K562 (cell line): ENCODE results near the gene PLIN5. TPM values are rescaled to one million over a fixed set of nuclear protein-coding genes. Genes with fewer than 3 reads are reported as not detected.
A peak's percentile ranks its signal among the peaks of the same experiment; 100 is the strongest.

Experiments used
- CHD1 ChIP-seq: fragments of 200-600 bp; sonication (generic); IDR thresholded peaks from one replicate; pipeline ENCODE4 v1.6.1; 2012; ENCODE audit warnings: mild to moderate bottlenecking, moderate library complexity, low read length, inconsistent platforms
- CREB1 ChIP-seq, 2 experiments: sonication (generic) in 1 of 2; formaldehyde crosslinking in 1 of 2; IDR thresholded peaks; 2 replicates each; pipeline versions ENCODE4 v1.6.1 to v1.8.0; 2012 to 2022; ENCODE audit warnings: inconsistent platforms in 1 of 2, mild to moderate bottlenecking in 1 of 2, missing genetic modification reagents in 1 of 2, moderate library complexity in 1 of 2
- CTCF ChIP-seq, 3 experiments: IDR thresholded peaks in 2 of 3; conservative IDR thresholded peaks in 1 of 3; 2 replicates each; pipeline ENCODE4 v1.5.1; 2011 to 2012; ENCODE audit warnings: low read length in 3 of 3, mild to moderate bottlenecking in 3 of 3, control low read depth in 2 of 3, improper control_type of control experiment in 1 of 3, inconsistent platforms in 1 of 3, low read depth in 1 of 3, mixed read lengths in 1 of 3, moderate library complexity in 1 of 3; ENCODE audit not compliant: insufficient read depth in 2 of 3
- E2F6 ChIP-seq, 2 experiments: IDR thresholded peaks; 2 replicates each; pipeline ENCODE4 v1.6.1; 2011; ENCODE audit warnings: borderline replicate concordance in 1 of 2, control low read depth in 1 of 2, low read depth in 1 of 2, low read length in 1 of 2, mild to moderate bottlenecking in 1 of 2, mixed read lengths in 1 of 2, moderate library complexity in 1 of 2; ENCODE audit not compliant: insufficient read depth in 1 of 2, insufficient read length in 1 of 2, poor library complexity in 1 of 2, severe bottlenecking in 1 of 2; ENCODE audit errors: extremely low read depth in 1 of 2
- ILK ChIP-seq: fragments of 450-650 bp; IDR thresholded peaks from 2 replicates; pipeline ENCODE4 v1.6.1; 2016; ENCODE audit warnings: missing genetic modification characterization, low read depth, mild to moderate bottlenecking, missing compliant biosample characterization, moderate library complexity, borderline replicate concordance
- KLF16 ChIP-seq: IDR thresholded peaks from 2 replicates; pipeline ENCODE4 v1.6.1; 2016; ENCODE audit warnings: antibody characterized with exemption
- RB1 ChIP-seq: fragments of 450-650 bp; IDR thresholded peaks from 2 replicates; pipeline ENCODE4 v1.6.1; 2017; ENCODE audit warnings: low read depth, mild to moderate bottlenecking
- SAFB2 ChIP-seq: fragments of 200-400 bp; formaldehyde crosslinking; IDR thresholded peaks from 2 replicates; pipeline ENCODE4 v1.6.1; 2018; ENCODE audit warnings: borderline replicate concordance, low read length, low read depth, moderate library complexity; ENCODE audit not compliant: severe bottlenecking
- SMAD3 ChIP-seq: fragments of 450-650 bp; formaldehyde crosslinking; conservative IDR thresholded peaks from 2 replicates; pipeline ENCODE4 v1.4.0; 2020; ENCODE audit warnings: mild to moderate bottlenecking
- TBP ChIP-seq: optimal IDR thresholded peaks from 2 replicates; pipeline ENCODE3; 2011; ENCODE audit warnings: low read depth, low read length, improper control_type of control experiment
- TCF7L2 ChIP-seq: fragments of 150-350 bp; IDR thresholded peaks from 2 replicates; pipeline ENCODE4 v1.6.1; 2016; ENCODE audit warnings: low read depth, mild to moderate bottlenecking, low read length, moderate library complexity
- THRAP3 ChIP-seq: fragments of 450-650 bp; IDR thresholded peaks from 2 replicates; pipeline ENCODE4 v1.6.1; 2016; ENCODE audit warnings: mild to moderate bottlenecking, inconsistent platforms, borderline replicate concordance
- TRIM25 ChIP-seq: fragments of 450-650 bp; IDR thresholded peaks from 2 replicates; pipeline ENCODE4 v1.7.0; 2016; ENCODE audit warnings: borderline replicate concordance
- TSHZ1 ChIP-seq: fragments of 250-450 bp; sonication (Bioruptor Pico); IDR thresholded peaks from 2 replicates; pipeline ENCODE4 v1.4.0; 2020; ENCODE audit warnings: mild to moderate bottlenecking, moderate library complexity
- ZEB2 ChIP-seq: fragments of 450-650 bp; IDR thresholded peaks from 2 replicates; pipeline ENCODE4 v1.6.1; 2016
- ZFP36 ChIP-seq: fragments of 150-350 bp; IDR thresholded peaks from 2 replicates; pipeline ENCODE4 v1.6.1; 2018; ENCODE audit warnings: low read length, low read depth; ENCODE audit not compliant: partially characterized antibody
- polyA plus RNA-seq, 8 experiments: library from polyadenylated mRNA; depleted of rRNA in 4 of 8; stranded (reverse) in 5 of 8; unstranded in 3 of 8; fragments of >200 nt; fragmentation: Nextera tagmentation in 2 of 8; fragmentation: Illumina TruSeq in 1 of 8; extraction: Ambion mirVana in 2 of 8; extraction: Trizol in 1 of 8; gene quantifications; 2 replicates each; pipeline versions ENCODE4 v1.2.1 to v1.2.3, GENCODE V29; 2011 to 2014; ENCODE audit warnings: inconsistent platforms in 1 of 8, missing spikeins in 1 of 8
- total RNA-seq, 7 experiments: library from RNA; depleted of rRNA in 6 of 7; stranded (reverse); fragments of >200 nt in 6 of 7; fragmentation: Illumina TruSeq in 2 of 7; extraction: Trizol in 2 of 7; gene quantifications; 2 replicates each; pipeline versions ENCODE4 v1.2.1 to v1.2.3, GENCODE V29; 2011 to 2021; ENCODE audit warnings: low replicate concordance in 1 of 7

PLIN5 gene
- total and polyA plus RNA-seq, 9 of the 15 experiments (the other 6 are each of a cell fraction or from before 2014, with no cell fraction given) = 0.04 to 1.3 (median 0.50) TPM

GRCh38 chr19:4524808-4525562 lies 10.0 kb downstream of the PLIN5 start (continued):
- peak; percentile 86 to 90 (median 88) for TF ChIP-seq CTCF (IDR thresholded peaks at IDR 0.05 in 2 of 3, conservative IDR thresholded peaks at IDR 0.05 in 1 of 3; ENCODE audit: insufficient read depth in 2 of 3, low read depth in 1 of 3, low read length in 3 of 3)
- TF ChIP-seq E2F6 (IDR thresholded peaks at IDR 0.05; ENCODE audit: borderline replicate concordance in 1 of 2, extremely low read depth in 1 of 2, insufficient read depth in 1 of 2, insufficient read length in 1 of 2, low read depth in 1 of 2, low read length in 1 of 2, poor library complexity in 1 of 2, severe bottlenecking in 1 of 2) = no peak
- no peak for TF ChIP-seq TCF7L2
- no peak for TF ChIP-seq ZEB2
- TF ChIP-seq SAFB2 = no peak
- no peak for TF ChIP-seq THRAP3
- no peak for TF ChIP-seq ILK (tag)
- TF ChIP-seq SMAD3 (CRISPR knock-in tag) = no peak
- TF ChIP-seq CREB1 (IDR thresholded peaks at IDR 0.05) = no peak
- TF ChIP-seq CREB1 (CRISPR knock-in tag; IDR thresholded peaks at IDR 0.05) = no peak
- peak; percentile 89 for TF ChIP-seq ZFP36
- no peak for TF ChIP-seq TRIM25
- TF ChIP-seq RB1 = peak; percentile 39; the same call in 1 of the 2 replicates
- TF ChIP-seq KLF16 = peak; percentile 64; the same call in 1 of the 2 replicates
- TF ChIP-seq TBP = no peak
- no peak for TF ChIP-seq TSHZ1 (CRISPR knock-in tag)
- TF ChIP-seq CHD1 = no peak
